HG02623 (cell line): ENCODE data around the gene TMEM231.
"Not testable (repeated sequence)": the region's sequence is repeated elsewhere in the genome, so short reads cannot be mapped to it uniquely, and the experiment has no call there.

Experiments used
- ATAC-seq: cut with Tn5 transposase; IDR thresholded peaks from one replicate; pipeline ENCODE4 v1.9.1; 2021; ENCODE audit warnings: moderate library complexity; ENCODE audit not compliant: unreplicated experiment

Gene TMEM231, protein sequence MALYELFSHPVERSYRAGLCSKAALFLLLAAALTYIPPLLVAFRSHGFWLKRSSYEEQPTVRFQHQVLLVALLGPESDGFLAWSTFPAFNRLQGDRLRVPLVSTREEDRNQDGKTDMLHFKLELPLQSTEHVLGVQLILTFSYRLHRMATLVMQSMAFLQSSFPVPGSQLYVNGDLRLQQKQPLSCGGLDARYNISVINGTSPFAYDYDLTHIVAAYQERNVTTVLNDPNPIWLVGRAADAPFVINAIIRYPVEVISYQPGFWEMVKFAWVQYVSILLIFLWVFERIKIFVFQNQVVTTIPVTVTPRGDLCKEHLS

GRCh38 chr16:75555707-75556430, at the start of gene TMEM231:
Gene TMEM231, minus strand, starts transcription at chr16:75556252. Its CDS starts 43 bp downstream, at chr16:75556209.
- ATAC-seq = peak; percentile 96

GRCh38 chr16:75603241-75603640, 47.2 kb upstream of the TMEM231 start:
- ATAC-seq = no peak

DNA sequence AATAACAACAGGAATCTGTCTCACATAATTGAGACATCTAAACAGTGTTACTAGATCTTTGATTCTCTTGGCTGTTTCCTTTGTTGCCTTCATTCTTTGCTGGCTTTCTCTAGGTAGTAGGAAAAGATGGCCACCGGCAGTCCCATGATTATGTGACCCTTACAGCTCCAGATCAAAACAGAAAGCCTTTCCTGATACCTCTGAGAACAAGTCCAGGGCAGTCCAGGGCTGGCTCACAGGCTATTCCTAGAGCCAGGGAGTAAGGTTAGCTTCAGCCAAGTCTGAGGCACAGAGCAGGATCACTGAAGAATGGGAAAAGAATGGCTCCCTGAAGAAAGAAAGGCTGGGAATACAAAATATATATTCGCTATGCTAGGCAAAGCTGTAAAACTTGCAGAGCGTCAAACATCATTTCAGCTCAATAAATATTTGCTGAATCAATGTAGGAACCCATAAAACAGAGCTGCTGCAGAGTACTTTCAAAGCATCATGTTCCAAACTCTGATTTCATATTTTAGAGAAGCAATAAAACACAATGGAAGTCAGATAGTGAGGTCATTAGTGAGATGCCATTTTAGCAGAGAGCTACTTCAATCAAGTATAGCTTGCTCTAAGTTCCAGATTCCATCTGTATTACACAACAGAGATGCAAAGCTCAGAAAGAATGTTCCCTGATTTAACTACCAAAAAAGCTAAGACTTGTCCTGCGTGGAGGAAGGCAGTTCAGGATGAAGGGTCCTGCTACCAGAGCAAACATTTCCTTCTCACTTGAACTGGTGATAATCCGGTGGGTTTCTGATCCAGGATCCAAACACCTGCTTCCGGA, 43.6 kb upstream of the TMEM231 start:
- ATAC-seq = no peak

DNA sequence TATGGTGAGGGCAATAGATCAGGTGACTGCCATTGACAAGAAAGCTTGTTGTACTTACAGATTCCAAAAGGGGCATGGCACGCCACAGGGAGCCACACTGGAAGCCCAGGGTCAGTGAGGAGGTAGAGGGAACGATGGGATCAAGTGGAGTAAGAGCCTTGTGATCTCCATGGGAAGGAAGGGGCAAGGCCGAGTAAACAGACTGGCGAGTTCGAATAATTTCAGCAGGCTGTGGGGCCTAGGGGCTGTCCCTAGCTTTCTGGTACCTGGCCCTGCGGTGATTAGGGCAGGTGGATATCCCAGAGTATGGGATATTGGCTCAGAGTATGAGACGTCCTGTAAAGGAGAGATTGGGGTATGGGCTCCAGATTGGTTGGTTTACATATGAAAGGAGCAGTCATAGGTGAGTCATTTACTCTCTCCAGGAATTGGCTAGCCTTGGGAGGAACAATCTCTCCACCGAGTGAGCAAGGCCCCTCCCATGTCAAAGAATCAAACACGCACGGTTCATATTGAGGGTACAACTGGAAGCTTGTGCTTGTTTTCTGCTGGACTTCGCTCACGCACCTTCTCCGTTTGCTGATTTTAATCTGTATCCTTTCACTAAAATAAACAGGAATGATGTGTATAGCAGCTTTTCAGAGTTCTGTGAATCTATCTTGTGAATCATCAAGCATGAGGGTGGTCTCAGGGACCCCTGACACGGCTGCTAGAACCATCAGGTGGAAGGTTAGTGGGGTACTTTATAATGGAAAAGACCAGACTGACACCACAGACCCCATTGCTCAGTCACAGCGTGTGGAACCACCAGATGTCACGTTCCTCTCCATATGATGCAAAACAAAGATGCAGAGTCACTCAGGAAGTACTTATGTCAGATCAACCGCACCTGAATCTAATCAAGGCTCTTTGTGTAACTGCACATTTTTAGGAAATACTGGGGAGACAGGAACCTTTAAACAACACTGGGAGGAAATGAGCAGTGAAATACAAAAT, 38.1 kb upstream of the TMEM231 start:
- no peak for ATAC-seq

- ATAC-seq = no peak
Measured at GRCh38 chr16:75593308-75593707, 37.3 kb upstream of the TMEM231 start.

GRCh38 chr16:75591927-75592326, 35.9 kb upstream of the TMEM231 start:
- ATAC-seq = not testable (repeated sequence)

GRCh38 chr16:75590920-75591843, 35.1 kb upstream of the TMEM231 start:
- no peak for ATAC-seq

- no peak for ATAC-seq
Measured at GRCh38 chr16:75589306-75589705, 33.3 kb upstream of the TMEM231 start.

- no peak for ATAC-seq
Measured at GRCh38 chr16:75588716-75589115, 32.7 kb upstream of the TMEM231 start.

DNA sequence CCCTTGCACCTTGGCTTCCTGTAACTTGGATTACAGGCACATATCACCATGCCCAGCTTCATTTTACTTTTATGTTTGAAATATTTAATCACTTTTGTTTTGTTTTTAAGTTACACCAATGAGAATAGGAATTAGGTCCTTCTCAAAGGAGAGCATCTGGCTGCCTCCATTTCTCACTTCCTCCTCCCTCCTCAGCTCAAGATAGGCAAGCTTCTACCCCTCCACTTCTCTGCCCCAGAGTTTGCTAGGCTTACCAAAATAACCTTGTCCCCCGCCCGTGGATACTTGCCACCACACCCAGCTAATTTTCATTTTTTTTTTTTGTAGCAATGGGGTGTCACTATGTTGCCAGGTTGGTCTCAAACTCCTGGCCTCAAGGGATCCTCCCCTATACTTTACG, 28.1 kb upstream of the TMEM231 start:
- peak; percentile 72 for ATAC-seq

GRCh38 chr16:75579281-75579834, 23.3 kb upstream of the TMEM231 start:
- no peak for ATAC-seq

- ATAC-seq = no peak
Measured at GRCh38 chr16:75578725-75579124, 22.7 kb upstream of the TMEM231 start.

GRCh38 chr16:75578212-75578611, 22.2 kb upstream of the TMEM231 start:
- no peak for ATAC-seq

DNA sequence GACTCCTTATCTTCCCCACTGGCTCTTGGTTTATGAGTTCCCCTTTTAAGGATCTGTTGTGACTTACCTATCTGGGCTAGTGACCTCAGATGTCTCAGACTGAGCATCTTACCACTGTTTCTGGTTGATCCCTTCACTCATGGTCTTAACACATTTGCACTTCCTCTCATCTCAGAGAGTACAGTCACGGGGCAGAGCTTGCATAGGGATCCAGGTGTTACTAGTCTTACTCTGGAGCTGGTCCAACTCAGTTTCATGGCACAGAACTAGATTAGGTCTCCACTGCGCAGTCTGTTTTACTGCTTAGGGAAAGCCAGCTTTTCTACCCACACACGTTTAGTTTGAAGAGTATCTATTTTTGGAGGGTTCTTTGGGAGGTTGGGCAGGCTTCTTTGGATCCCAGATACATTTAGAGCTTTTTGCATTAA, 20.3 kb upstream of the TMEM231 start:
- ATAC-seq = peak; percentile 63

- no peak for ATAC-seq
Measured at GRCh38 chr16:75575958-75576357, 19.9 kb upstream of the TMEM231 start.

- ATAC-seq = no peak
Measured at GRCh38 chr16:75573955-75574354, 17.9 kb upstream of the TMEM231 start.

- ATAC-seq = no peak
Measured at GRCh38 chr16:75572864-75573542, 17.0 kb upstream of the TMEM231 start.

GRCh38 chr16:75570396-75571065, 14.5 kb upstream of the TMEM231 start:
- no peak for ATAC-seq
